ENCODE results near the gene PHLDA3.

- TF ChIP-seq CTCF (IDR thresholded peaks at IDR 0.05) (no peak), POLR2A (IDR thresholded peaks at IDR 0.05) (no peak)
Observed at GRCh38 chr1:201508809-201509208, 39.8 kb upstream of the PHLDA3 start.
